Trophoblast cell (in vitro differentiated cells and primary cell): Measurements from ENCODE around the gene TEX19.
A peak's percentile ranks its signal among the peaks of the same experiment; 100 is the strongest.

Experiments
- DNase-seq, 2 donors: peaks; one replicate each; pipeline ENCODE4 v3.0.0-alpha.2; 2016
- H2AFZ ChIP-seq: 2 replicates; pipeline ENCODE4 v1.6.1; 2013; ENCODE audit warnings: low read length, moderate library complexity, mild to moderate bottlenecking; ENCODE audit not compliant: insufficient read depth, poor library complexity
- H2AK5ac ChIP-seq: 2 replicates; pipeline ENCODE4 v1.6.1; 2013; ENCODE audit warnings: mild to moderate bottlenecking, low read length
- H2BK120ac ChIP-seq: 2 replicates; pipeline ENCODE4 v1.6.1; 2013; ENCODE audit warnings: low read length, mild to moderate bottlenecking, moderate library complexity; ENCODE audit not compliant: insufficient read depth, poor library complexity
- H2BK12ac ChIP-seq: 2 replicates; pipeline ENCODE4 v1.6.1; 2013; ENCODE audit warnings: mild to moderate bottlenecking, low read length, moderate library complexity
- H2BK5ac ChIP-seq: 2 replicates; pipeline ENCODE4 v1.6.1; 2013; ENCODE audit warnings: low read length, low read depth, moderate library complexity, mild to moderate bottlenecking; ENCODE audit not compliant: poor library complexity
- H3K14ac ChIP-seq: 2 replicates; pipeline ENCODE4 v1.6.1; 2013; ENCODE audit warnings: mild to moderate bottlenecking, low read length
- H3K18ac ChIP-seq: 2 replicates; pipeline ENCODE4 v1.6.1; 2013; ENCODE audit warnings: mild to moderate bottlenecking, low read length
- H3K23ac ChIP-seq: 2 replicates; pipeline ENCODE4 v1.6.1; 2013; ENCODE audit warnings: low read length
- H3K27ac ChIP-seq: 2 replicates; pipeline ENCODE4 v1.5.1; 2013; ENCODE audit warnings: low read depth, mild to moderate bottlenecking, inconsistent platforms, low read length, moderate library complexity
- H3K27me3 ChIP-seq: 2 replicates; pipeline ENCODE4 v1.6.1; 2013; ENCODE audit warnings: inconsistent platforms, mild to moderate bottlenecking, low read length, moderate library complexity; ENCODE audit not compliant: insufficient read depth
- H3K36me3 ChIP-seq, 2 experiments: 1 replicate in 1 of 2; 2 replicates in 1 of 2; pipeline ENCODE4 v1.6.1; 2013; ENCODE audit warnings: low read length in 2 of 2, mild to moderate bottlenecking in 2 of 2, moderate library complexity in 1 of 2; ENCODE audit not compliant: insufficient read depth in 2 of 2, control insufficient read depth in 1 of 2
- H3K4ac ChIP-seq: 2 replicates; pipeline ENCODE4 v1.6.1; 2013; ENCODE audit warnings: low read depth, mild to moderate bottlenecking, low read length, moderate library complexity
- H3K4me1 ChIP-seq, 2 experiments: 1 replicate in 1 of 2; 2 replicates in 1 of 2; pipeline ENCODE4 v1.6.1; 2013; ENCODE audit warnings: low read length in 2 of 2, mild to moderate bottlenecking in 2 of 2, moderate library complexity in 1 of 2; ENCODE audit not compliant: insufficient read depth in 2 of 2, control insufficient read depth in 1 of 2
- H3K4me2 ChIP-seq: 2 replicates; pipeline ENCODE4 v1.6.1; 2013; ENCODE audit warnings: inconsistent platforms, mild to moderate bottlenecking, low read length, moderate library complexity
- H3K4me3 ChIP-seq: 2 replicates; pipeline ENCODE4 v1.5.1; 2013; ENCODE audit warnings: mild to moderate bottlenecking, low read depth, low read length, inconsistent platforms
- H3K79me1 ChIP-seq: one replicate; pipeline ENCODE4 v1.6.1; 2013; ENCODE audit warnings: low read length
- H3K79me2 ChIP-seq: 2 replicates; pipeline ENCODE4 v1.6.1; 2013; ENCODE audit warnings: low read length, mild to moderate bottlenecking; ENCODE audit not compliant: control insufficient read depth, insufficient read depth, poor library complexity
- H3K9ac ChIP-seq: 2 replicates; pipeline ENCODE4 v1.6.1; 2013; ENCODE audit warnings: mild to moderate bottlenecking, low read length
- H3K9me3 ChIP-seq: 2 replicates; pipeline ENCODE4 v1.6.1; 2013; ENCODE audit warnings: low read depth, mild to moderate bottlenecking, control low read depth, inconsistent platforms, low read length; ENCODE audit not compliant: insufficient read depth
- H4K12ac ChIP-seq: 2 replicates; pipeline ENCODE4 v1.6.1; 2013; ENCODE audit warnings: low read depth, mild to moderate bottlenecking, low read length, moderate library complexity
- H4K8ac ChIP-seq: 2 replicates; pipeline ENCODE4 v1.6.1; 2013; ENCODE audit warnings: low read depth, mild to moderate bottlenecking, low read length, moderate library complexity
- H4K91ac ChIP-seq: one replicate; pipeline ENCODE4 v1.6.1; 2013; ENCODE audit warnings: low read depth, mild to moderate bottlenecking, low read length, moderate library complexity
- WGBS: extraction: QIAGEN DNeasy Blood & Tissue Kit; methylation state at CpG from one replicate; pipeline ENCODE4 v1.1.7; 2013; ENCODE audit warnings: missing lambda C conversion rate; ENCODE audit not compliant: insufficient read length, insufficient coverage; ENCODE audit errors: extremely low coverage; 5-methylcytosine and 5-hydroxymethylcytosine counted together

TEX19 gene

GRCh38 chr17:82348866-82349265, 10.2 kb upstream of the TEX19 start:
- Histone ChIP-seq H4K8ac (no peak overlapping the region), H2BK12ac (peak overlapping the region; percentile 59), H3K23ac (no peak overlapping the region), H2AK5ac (no peak overlapping the region), H3K9me3 (no peaks in the 10 kb centered on the region), H4K12ac (peak overlapping the region; percentile 12), H3K4me3 (no peak overlapping the region), H3K79me2 (no peaks in the 10 kb centered on the region), H3K36me3 (no peaks in the 10 kb centered on the region), H3K18ac (no peak overlapping the region), H2BK120ac (no peak overlapping the region), H3K27me3 (no peaks in the 10 kb centered on the region), H2AFZ (no peak overlapping the region), H2BK5ac (no peak overlapping the region), H3K4me1 (peaks cover 16 to 30% of the 10 kb centered on the region in 2 experiments), H3K4me2 (no peak overlapping the region), H3K14ac (no peak overlapping the region), H3K4ac (no peak overlapping the region), H4K91ac (peak overlapping the region; percentile 80), H3K79me1 (peaks cover 9% of the 10 kb centered on the region), H3K27ac (no peak overlapping the region), H3K9ac (no peak overlapping the region)
- WGBS = no CpG with 5 or more reads among the region's 11 CpGs
- no peak for DNase-seq

GRCh38 chr17:82349287-82349701, 9.8 kb upstream of the TEX19 start:
- H4K12ac ChIP-seq = peak overlapping the region; percentile 12
- no peak overlapping the region for H3K23ac ChIP-seq
- H3K4me2 ChIP-seq = no peak overlapping the region
- WGBS = no CpG with 5 or more reads among the region's 11 CpGs
- H2BK12ac ChIP-seq = peak overlapping the region; percentile 59
- no peak overlapping the region for H3K14ac ChIP-seq
- H3K27ac ChIP-seq = no peak overlapping the region
- no peaks in the 10 kb centered on the region for H3K36me3 ChIP-seq
- no peak overlapping the region for H3K4ac ChIP-seq
- no peak overlapping the region for H2BK5ac ChIP-seq
- H2BK120ac ChIP-seq = no peak overlapping the region
- H4K91ac ChIP-seq = peak overlapping the region; percentile 61
- no peak overlapping the region for H4K8ac ChIP-seq
- no peaks in the 10 kb centered on the region for H3K79me2 ChIP-seq
- H3K79me1 ChIP-seq = peaks cover 9% of the 10 kb centered on the region
- H2AK5ac ChIP-seq = no peak overlapping the region
- H2AFZ ChIP-seq = peak overlapping the region; percentile 46
- no peaks in the 10 kb centered on the region for H3K9me3 ChIP-seq
- no peak for DNase-seq
- H3K4me3 ChIP-seq = no peak overlapping the region
- H3K18ac ChIP-seq = no peak overlapping the region
- H3K9ac ChIP-seq = no peak overlapping the region
- no peaks in the 10 kb centered on the region for H3K27me3 ChIP-seq
- H3K4me1 ChIP-seq = peaks cover 14 to 27% of the 10 kb centered on the region in 2 experiments

GRCh38 chr17:82350182-82351030, 8.6 kb upstream of the TEX19 start:
- H3K4me1 ChIP-seq = peaks cover 11 to 17% of the 10 kb centered on the region in 2 experiments
- WGBS = no CpG with 5 or more reads among the region's 28 CpGs
- no peak overlapping the region for H3K27ac ChIP-seq
- H2BK12ac ChIP-seq = no peak overlapping the region
- H3K79me1 ChIP-seq = peaks cover 5% of the 10 kb centered on the region
- no peak for DNase-seq
- no peaks in the 10 kb centered on the region for H3K36me3 ChIP-seq
- no peak overlapping the region for H3K4me2 ChIP-seq
- H3K9me3 ChIP-seq = no peaks in the 10 kb centered on the region
- no peak overlapping the region for H3K18ac ChIP-seq
- H3K79me2 ChIP-seq = no peaks in the 10 kb centered on the region
- no peak overlapping the region for H3K23ac ChIP-seq
- H4K12ac ChIP-seq = no peak overlapping the region
- H4K91ac ChIP-seq = no peak overlapping the region
- no peak overlapping the region for H4K8ac ChIP-seq
- no peak overlapping the region for H3K9ac ChIP-seq
- H3K4me3 ChIP-seq = no peak overlapping the region
- H2BK5ac ChIP-seq = no peak overlapping the region
- no peaks in the 10 kb centered on the region for H3K27me3 ChIP-seq
- no peak overlapping the region for H3K14ac ChIP-seq
- no peak overlapping the region for H2AFZ ChIP-seq
- peak overlapping the region; percentile 15 for H2AK5ac ChIP-seq
- H2BK120ac ChIP-seq = no peak overlapping the region
- H3K4ac ChIP-seq = no peak overlapping the region

- no peak overlapping the region for H2BK12ac ChIP-seq
- no peak overlapping the region for H3K23ac ChIP-seq
- no peak overlapping the region for H2AFZ ChIP-seq
- H4K12ac ChIP-seq = no peak overlapping the region
- no peak overlapping the region for H2BK5ac ChIP-seq
- H2BK120ac ChIP-seq = no peak overlapping the region
- H3K4me3 ChIP-seq = no peak overlapping the region
- H3K18ac ChIP-seq = no peak overlapping the region
- peaks cover 13 to 18% of the 10 kb centered on the region in 2 experiments for H3K4me1 ChIP-seq
- no peak overlapping the region for H3K9ac ChIP-seq
- no peak overlapping the region for H3K4me2 ChIP-seq
- no peaks in the 10 kb centered on the region for H3K27me3 ChIP-seq
- H3K4ac ChIP-seq = no peak overlapping the region
- no peak overlapping the region for H4K8ac ChIP-seq
- no peaks in the 10 kb centered on the region for H3K9me3 ChIP-seq
- H3K14ac ChIP-seq = no peak overlapping the region
- H3K36me3 ChIP-seq = no peaks in the 10 kb centered on the region
- H2AK5ac ChIP-seq = no peak overlapping the region
- H3K27ac ChIP-seq = no peak overlapping the region
- H4K91ac ChIP-seq = no peak overlapping the region
- no CpG with 5 or more reads among the region's 21 CpGs for WGBS
- H3K79me1 ChIP-seq = peaks cover 2% of the 10 kb centered on the region
- no peak for DNase-seq
- no peaks in the 10 kb centered on the region for H3K79me2 ChIP-seq
These were observed 7.8 kb upstream of the TEX19 start for GRCh38 chr17:82351254-82351712.
